ENCODE data around the gene MPDZ.

- TF ChIP-seq, protein P1, sequence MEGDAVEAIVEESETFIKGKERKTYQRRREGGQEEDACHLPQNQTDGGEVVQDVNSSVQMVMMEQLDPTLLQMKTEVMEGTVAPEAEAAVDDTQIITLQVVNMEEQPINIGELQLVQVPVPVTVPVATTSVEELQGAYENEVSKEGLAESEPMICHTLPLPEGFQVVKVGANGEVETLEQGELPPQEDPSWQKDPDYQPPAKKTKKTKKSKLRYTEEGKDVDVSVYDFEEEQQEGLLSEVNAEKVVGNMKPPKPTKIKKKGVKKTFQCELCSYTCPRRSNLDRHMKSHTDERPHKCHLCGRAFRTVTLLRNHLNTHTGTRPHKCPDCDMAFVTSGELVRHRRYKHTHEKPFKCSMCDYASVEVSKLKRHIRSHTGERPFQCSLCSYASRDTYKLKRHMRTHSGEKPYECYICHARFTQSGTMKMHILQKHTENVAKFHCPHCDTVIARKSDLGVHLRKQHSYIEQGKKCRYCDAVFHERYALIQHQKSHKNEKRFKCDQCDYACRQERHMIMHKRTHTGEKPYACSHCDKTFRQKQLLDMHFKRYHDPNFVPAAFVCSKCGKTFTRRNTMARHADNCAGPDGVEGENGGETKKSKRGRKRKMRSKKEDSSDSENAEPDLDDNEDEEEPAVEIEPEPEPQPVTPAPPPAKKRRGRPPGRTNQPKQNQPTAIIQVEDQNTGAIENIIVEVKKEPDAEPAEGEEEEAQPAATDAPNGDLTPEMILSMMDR (IDR thresholded peaks at IDR 0.05), result no peak
- TF ChIP-seq POLR2AphosphoS5 (IDR thresholded peaks at IDR 0.05; ENCODE audit: insufficient read depth in 1 of 2, low read depth in 1 of 2), result no peak
- TF ChIP-seq POLR2A (IDR thresholded peaks at IDR 0.05), result no peak
Measured at GRCh38 chr9:13163946-13164345, 115.5 kb downstream of the MPDZ start.
